GM12892 (cell line): ENCODE measurements around the gene SNRPB.

Experiments
- POLR2A ChIP-seq: IDR thresholded peaks from 2 replicates; pipeline ENCODE4 v1.6.1; 2011; ENCODE audit warnings: low read depth, low read length, control low read depth
- POLR2AphosphoS5 ChIP-seq: IDR thresholded peaks from 2 replicates; pipeline ENCODE4 v1.6.1; 2011; ENCODE audit warnings: low read depth, low read length, control low read depth
- TAF1 ChIP-seq: IDR thresholded peaks from 2 replicates; pipeline ENCODE4 v1.6.1; 2011; ENCODE audit warnings: low read depth, mild to moderate bottlenecking, control low read depth, low read length, borderline replicate concordance

DNA sequence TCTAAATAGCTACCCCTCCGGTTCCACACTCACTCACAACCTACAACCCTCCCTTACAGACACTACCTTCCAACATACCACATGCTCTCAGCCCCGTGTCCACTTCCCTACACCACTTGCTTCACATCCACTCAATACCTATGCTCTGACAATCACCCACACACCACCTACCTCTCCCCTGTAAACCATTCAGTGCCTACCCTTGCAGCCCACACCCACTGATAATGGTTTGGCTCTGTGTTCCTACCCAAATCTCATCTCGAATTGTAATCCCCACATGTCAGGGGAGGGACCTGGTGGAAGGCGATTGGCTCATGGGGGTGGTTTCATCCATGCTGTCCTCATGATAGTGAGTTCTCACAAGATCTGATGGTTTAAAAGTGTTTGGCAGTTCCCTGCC is 48.0 kb upstream of the SNRPB start:
- no peak for TF ChIP-seq POLR2A
- TF ChIP-seq TAF1: no peak
- no peak for TF ChIP-seq POLR2AphosphoS5
